HG03060 (cell line): ENCODE results near the gene MNX1.

Experiments
- ATAC-seq: cut with Tn5 transposase; IDR thresholded peaks from one replicate; pipeline ENCODE4 v1.9.1; 2021; ENCODE audit warnings: low read depth, moderate number of reproducible peaks; ENCODE audit not compliant: unreplicated experiment

MNX1 gene

GRCh38 chr7:156985101-156985992, 25.1 kb downstream of the MNX1 start:
- no peak for ATAC-seq

GRCh38 chr7:156984174-156984891, 26.1 kb downstream of the MNX1 start:
- no peak for ATAC-seq

GRCh38 chr7:156979711-156980110, 30.8 kb downstream of the MNX1 start:
- no peak for ATAC-seq

- no peak for ATAC-seq
Measured at GRCh38 chr7:156979007-156979606, 31.4 kb downstream of the MNX1 start.

GRCh38 chr7:156975620-156976019, 34.8 kb downstream of the MNX1 start:
- no peak for ATAC-seq

- ATAC-seq = no peak
Measured at GRCh38 chr7:156969972-156970420, 40.5 kb downstream of the MNX1 start.

- no peak for ATAC-seq
Measured at GRCh38 chr7:156968183-156968582, 42.3 kb downstream of the MNX1 start.

- ATAC-seq = no peak
Measured at GRCh38 chr7:156966387-156966786, 44.1 kb downstream of the MNX1 start.

GRCh38 chr7:156964971-156965370, 45.5 kb downstream of the MNX1 start:
- ATAC-seq = no peak

GRCh38 chr7:156963472-156963871, 47.0 kb downstream of the MNX1 start:
- ATAC-seq = no peak

- no peak for ATAC-seq
Measured at GRCh38 chr7:156962897-156963296, 47.6 kb downstream of the MNX1 start.

GRCh38 chr7:156962145-156962544, 48.3 kb downstream of the MNX1 start:
- ATAC-seq = no peak

GRCh38 chr7:156956727-156957126, 53.7 kb downstream of the MNX1 start:
- no peak for ATAC-seq

GRCh38 chr7:156954941-156955340, 55.5 kb downstream of the MNX1 start:
- no peak for ATAC-seq
